ENCODE measurements around the gene AMY1A. TPM values are rescaled to one million over a fixed set of nuclear protein-coding genes. Genes with fewer than 3 reads are reported as not detected.
"Not testable (repeated sequence)": the region's sequence is repeated elsewhere in the genome, so short reads cannot be mapped to it uniquely, and the experiment has no call there.

Gene AMY1A
- total and polyA plus RNA-seq, 2 of the 13 experiments (the other 11 are each of a cell fraction or from before 2014, with no cell fraction given): not detected

GRCh38 chr1:103616362-103616761, 39.2 kb upstream of the AMY1A start (continued):
- TF ChIP-seq, protein P1, sequence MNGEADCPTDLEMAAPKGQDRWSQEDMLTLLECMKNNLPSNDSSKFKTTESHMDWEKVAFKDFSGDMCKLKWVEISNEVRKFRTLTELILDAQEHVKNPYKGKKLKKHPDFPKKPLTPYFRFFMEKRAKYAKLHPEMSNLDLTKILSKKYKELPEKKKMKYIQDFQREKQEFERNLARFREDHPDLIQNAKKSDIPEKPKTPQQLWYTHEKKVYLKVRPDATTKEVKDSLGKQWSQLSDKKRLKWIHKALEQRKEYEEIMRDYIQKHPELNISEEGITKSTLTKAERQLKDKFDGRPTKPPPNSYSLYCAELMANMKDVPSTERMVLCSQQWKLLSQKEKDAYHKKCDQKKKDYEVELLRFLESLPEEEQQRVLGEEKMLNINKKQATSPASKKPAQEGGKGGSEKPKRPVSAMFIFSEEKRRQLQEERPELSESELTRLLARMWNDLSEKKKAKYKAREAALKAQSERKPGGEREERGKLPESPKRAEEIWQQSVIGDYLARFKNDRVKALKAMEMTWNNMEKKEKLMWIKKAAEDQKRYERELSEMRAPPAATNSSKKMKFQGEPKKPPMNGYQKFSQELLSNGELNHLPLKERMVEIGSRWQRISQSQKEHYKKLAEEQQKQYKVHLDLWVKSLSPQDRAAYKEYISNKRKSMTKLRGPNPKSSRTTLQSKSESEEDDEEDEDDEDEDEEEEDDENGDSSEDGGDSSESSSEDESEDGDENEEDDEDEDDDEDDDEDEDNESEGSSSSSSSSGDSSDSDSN (CRISPR knock-in tag; IDR thresholded peaks at IDR 0.05): no peak
- no peak for TF ChIP-seq CREM (IDR thresholded peaks at IDR 0.05)
- no peak for TF ChIP-seq CREM (CRISPR knock-in tag; IDR thresholded peaks at IDR 0.05)
- no peak for TF ChIP-seq RARA (CRISPR knock-in tag; IDR thresholded peaks at IDR 0.05)

DNA sequence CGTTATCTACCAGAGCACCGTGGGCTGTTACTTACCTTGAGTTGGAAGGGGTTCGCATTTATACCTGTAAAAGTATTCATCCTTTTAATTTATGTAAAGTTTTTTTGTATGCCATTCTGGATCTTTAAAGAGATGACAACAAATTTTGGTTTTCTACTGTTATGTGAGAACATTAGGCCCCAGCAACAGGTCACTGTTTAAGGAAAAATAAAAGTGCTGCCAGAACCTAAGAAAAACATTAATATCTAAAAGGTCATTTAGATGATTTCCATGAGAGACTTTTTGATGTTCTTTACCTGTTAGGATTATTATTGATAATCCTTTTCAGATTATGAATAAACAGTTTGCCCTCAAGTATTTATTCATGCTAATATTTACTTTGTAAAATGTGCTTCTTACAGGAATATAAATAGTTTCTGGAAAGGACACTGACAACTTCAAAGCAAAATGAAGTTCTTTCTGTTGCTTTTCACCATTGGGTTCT, 38.5 kb upstream of the AMY1A start, which contains the start of gene AMY2A:
Gene AMY2A, plus strand, starts transcription at position 434 of the 484 bp plus-strand sequence. Its CDS starts 14 bp downstream, at position 448.
- H4K20me1 ChIP-seq (ENCODE audit: insufficient read depth, low read length); intact Hi-C loops (cut with micrococcal nuclease; ENCODE audit: unreplicated experiment); ATAC-seq; H3K27me3 ChIP-seq (ENCODE audit: control insufficient read depth in 1 of 2, insufficient read depth in 2 of 2, low read length in 2 of 2); H3K36me3 ChIP-seq (replicated peaks in 1 of 2; ENCODE audit: control insufficient read depth in 1 of 2, insufficient read depth in 2 of 2, low read length in 2 of 2); H3K27ac ChIP-seq (ENCODE audit: extremely low read length, insufficient read depth, low read length); H3K4me3 ChIP-seq (replicated peaks in 1 of 3; ENCODE audit: insufficient read depth in 1 of 3, low read depth in 2 of 3, low read length in 3 of 3); H3K9ac ChIP-seq (ENCODE audit: insufficient read depth, low read depth, low read length); H3K4me2 ChIP-seq (ENCODE audit: low read depth, low read length); POLR2A ChIA-PET; CTCF ChIA-PET (ENCODE audit: low intra/inter-chr PET ratio, low total read pairs); H2AFZ ChIP-seq (ENCODE audit: low read length); in situ Hi-C loops (cut with HindIII; ENCODE audit: extremely low pct_ligation_motif_present, low pct_unique_long_range_greater_than_20kb); FAIRE-seq; BruUV-seq (replicated peaks); H3K4me1 ChIP-seq (ENCODE audit: insufficient read depth, low read length); H3K79me2 ChIP-seq (ENCODE audit: insufficient read depth, low read length); DNase-seq (ENCODE audit: low spot score); H3K9me3 ChIP-seq (ENCODE audit: low read length): not testable (repeated sequence)
- 24% methylated on average over 3 of the region's 3 CpGs for WGBS (ENCODE audit: low lambda C conversion rate)

DNA sequence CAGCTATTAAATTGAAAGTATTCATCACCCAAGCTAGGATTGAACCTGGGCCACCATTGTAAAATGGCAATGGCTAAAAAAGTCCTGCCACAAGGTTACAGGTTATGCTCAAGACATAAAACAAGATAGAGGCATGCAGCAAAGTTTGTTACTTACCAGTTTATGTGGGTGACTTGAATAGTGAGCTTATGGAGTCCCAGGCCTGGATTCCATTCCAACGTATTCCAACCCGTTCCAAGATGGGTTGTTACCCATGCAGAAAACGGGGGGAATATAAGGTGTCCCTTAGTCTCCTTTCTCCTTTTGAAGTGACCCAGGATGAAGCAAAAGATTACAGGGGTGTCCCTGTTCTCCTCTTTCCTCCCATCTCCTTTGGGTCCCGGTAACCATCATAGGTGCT, 28.1 kb upstream of the AMY1A start:
- H2AFZ ChIP-seq (ENCODE audit: low read length); H3K4me2 ChIP-seq (ENCODE audit: low read depth, low read length); H3K9ac ChIP-seq (ENCODE audit: insufficient read depth, low read depth, low read length); FAIRE-seq; H3K27me3 ChIP-seq (ENCODE audit: control insufficient read depth in 1 of 2, insufficient read depth in 2 of 2, low read length in 2 of 2); H3K4me1 ChIP-seq (ENCODE audit: insufficient read depth, low read length); BruUV-seq (replicated peaks); H3K79me2 ChIP-seq (ENCODE audit: insufficient read depth, low read length); H3K4me3 ChIP-seq (replicated peaks in 1 of 3; ENCODE audit: insufficient read depth in 1 of 3, low read depth in 2 of 3, low read length in 3 of 3); intact Hi-C loops (cut with micrococcal nuclease; ENCODE audit: unreplicated experiment); CTCF ChIA-PET (ENCODE audit: low intra/inter-chr PET ratio, low total read pairs); ATAC-seq; H3K27ac ChIP-seq (ENCODE audit: extremely low read length, insufficient read depth, low read length); POLR2A ChIA-PET; H4K20me1 ChIP-seq (ENCODE audit: insufficient read depth, low read length); H3K9me3 ChIP-seq (ENCODE audit: low read length); in situ Hi-C loops (cut with HindIII; ENCODE audit: extremely low pct_ligation_motif_present, low pct_unique_long_range_greater_than_20kb); H3K36me3 ChIP-seq (replicated peaks in 1 of 2; ENCODE audit: control insufficient read depth in 1 of 2, insufficient read depth in 2 of 2, low read length in 2 of 2); DNase-seq (ENCODE audit: low spot score): not testable (repeated sequence)
- 0% methylated on average over 1 of the region's 4 CpGs for WGBS (ENCODE audit: low lambda C conversion rate)

DNA sequence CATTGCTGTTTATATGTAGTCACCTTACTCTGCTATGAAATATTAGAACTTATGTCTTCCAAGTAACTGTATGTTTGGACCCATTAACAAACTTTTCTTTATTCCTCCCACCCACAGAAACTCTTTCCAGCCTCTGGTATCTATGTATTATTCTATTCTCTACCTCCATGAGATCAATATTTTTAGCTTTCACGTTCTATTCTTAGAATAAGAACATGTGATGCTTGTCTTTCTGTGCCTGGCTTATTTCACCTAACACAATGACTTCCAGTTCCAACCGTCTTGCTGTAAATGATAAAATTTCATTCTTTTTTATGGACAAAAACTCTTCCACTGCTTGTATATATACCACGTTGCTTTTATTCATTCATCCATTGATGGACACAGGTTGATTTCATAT, 14.4 kb upstream of the AMY1A start:
- POLR2A ChIA-PET; CTCF ChIA-PET (ENCODE audit: low intra/inter-chr PET ratio, low total read pairs); H4K20me1 ChIP-seq (ENCODE audit: insufficient read depth, low read length); ATAC-seq; H3K9me3 ChIP-seq (ENCODE audit: low read length); DNase-seq (ENCODE audit: low spot score); BruUV-seq (replicated peaks); H3K27me3 ChIP-seq (ENCODE audit: control insufficient read depth in 1 of 2, insufficient read depth in 2 of 2, low read length in 2 of 2); H3K27ac ChIP-seq (ENCODE audit: extremely low read length, insufficient read depth, low read length); intact Hi-C loops (cut with micrococcal nuclease; ENCODE audit: unreplicated experiment); H3K36me3 ChIP-seq (replicated peaks in 1 of 2; ENCODE audit: control insufficient read depth in 1 of 2, insufficient read depth in 2 of 2, low read length in 2 of 2); H2AFZ ChIP-seq (ENCODE audit: low read length); H3K79me2 ChIP-seq (ENCODE audit: insufficient read depth, low read length); H3K4me3 ChIP-seq (replicated peaks in 1 of 3; ENCODE audit: insufficient read depth in 1 of 3, low read depth in 2 of 3, low read length in 3 of 3); FAIRE-seq; H3K4me1 ChIP-seq (ENCODE audit: insufficient read depth, low read length); in situ Hi-C loops (cut with HindIII; ENCODE audit: extremely low pct_ligation_motif_present, low pct_unique_long_range_greater_than_20kb); H3K9ac ChIP-seq (ENCODE audit: insufficient read depth, low read depth, low read length); H3K4me2 ChIP-seq (ENCODE audit: low read depth, low read length): not testable (repeated sequence)
- WGBS (ENCODE audit: low lambda C conversion rate): no CpG with 5 or more reads among the region's 3 CpGs

All from HepG2 (cell line).